Measurements from ENCODE around the gene FCRL1.

FCRL1 gene

GRCh38 chr1:157819896-157820295 is at the start of gene FCRL1:
Gene FCRL1, minus strand, starts transcription at chr1:157820120. Its CDS starts 83 bp downstream, at chr1:157820037.
- DNase-seq: no peak

- no peak for DNase-seq
Observed at GRCh38 chr1:157868654-157869053, 48.7 kb upstream of the FCRL1 start.

GRCh38 chr1:157862114-157863070 is 42.5 kb upstream of the FCRL1 start:
- DNase-seq: no peak

- no peak for DNase-seq
Observed at GRCh38 chr1:157856538-157856937, 36.6 kb upstream of the FCRL1 start.

- no peak for DNase-seq
Observed at GRCh38 chr1:157852476-157852875, 32.6 kb upstream of the FCRL1 start.

GRCh38 chr1:157849229-157849875 is 29.4 kb upstream of the FCRL1 start:
- DNase-seq: no peak

GRCh38 chr1:157844089-157844830 is 24.3 kb upstream of the FCRL1 start:
- no peak for DNase-seq

- no peak for DNase-seq
Observed at GRCh38 chr1:157842939-157843338, 23.0 kb upstream of the FCRL1 start.

GRCh38 chr1:157841708-157842107 is 21.8 kb upstream of the FCRL1 start, which contains the start of gene CD5L:
Gene CD5L, minus strand, starts transcription at chr1:157841808. Its CDS starts 107 bp downstream, at chr1:157841701.
- no peak for DNase-seq

- DNase-seq: no peak
Observed at GRCh38 chr1:157838966-157839365, 19.0 kb upstream of the FCRL1 start.

GRCh38 chr1:157834430-157834829 is 14.5 kb upstream of the FCRL1 start:
- DNase-seq: no peak

- DNase-seq: no peak
Observed at GRCh38 chr1:157833145-157833544, 13.2 kb upstream of the FCRL1 start.

GRCh38 chr1:157831968-157832626 is 12.2 kb upstream of the FCRL1 start:
- no peak for DNase-seq

GRCh38 chr1:157830887-157831286 is 11.0 kb upstream of the FCRL1 start:
- no peak for DNase-seq

- no peak for DNase-seq
Observed at GRCh38 chr1:157829711-157830110, 9.8 kb upstream of the FCRL1 start.

GRCh38 chr1:157829210-157829609 is 9.3 kb upstream of the FCRL1 start:
- DNase-seq: no peak

GRCh38 chr1:157820299-157820698 is 379 bp upstream of the FCRL1 start:
- DNase-seq: no peak

GRCh38 chr1:157819215-157819614 is 705 bp downstream of the FCRL1 start:
- no peak for DNase-seq

GRCh38 chr1:157813269-157813668 is 6.7 kb downstream of the FCRL1 start:
- no peak for DNase-seq

GRCh38 chr1:157806431-157807149 is 13.3 kb downstream of the FCRL1 start:
- no peak for DNase-seq

- DNase-seq: no peak
Observed at GRCh38 chr1:157803851-157804250, 16.1 kb downstream of the FCRL1 start.

GRCh38 chr1:157799996-157800395 is 19.9 kb downstream of the FCRL1 start:
- no peak for DNase-seq

Measured in NCI-H510A treated with DMSO at 0.1 percent for 48 hours (cell line).